HAP-1 (cell line): ENCODE measurements around the gene GRIN3B.

ENCODE experiments used
- DNase-seq, 2 experiments: peaks; one replicate each; pipeline ENCODE4 v3.0.0-alpha.2; 2016 to 2020; ENCODE audit warnings: low spot score in 2 of 2
- H3K27me3 ChIP-seq: fragments of 250-450 bp; sonication (Bioruptor Pico); 2 replicates; pipeline ENCODE4 v1.5.1; 2020; ENCODE audit warnings: low read depth, mild to moderate bottlenecking, moderate library complexity
- H3K36me3 ChIP-seq: fragments of 250-450 bp; sonication (Bioruptor Pico); replicated peaks from 2 replicates; pipeline ENCODE4 v1.5.1; 2020; ENCODE audit warnings: mild to moderate bottlenecking
- H3K4me1 ChIP-seq: fragments of 250-450 bp; sonication (Bioruptor Pico); 2 replicates; pipeline ENCODE4 v1.5.1; 2020; ENCODE audit warnings: mild to moderate bottlenecking
- H3K4me3 ChIP-seq: fragments of 250-450 bp; sonication (Bioruptor Pico); 2 replicates; pipeline ENCODE4 v1.5.1; 2020; ENCODE audit warnings: mild to moderate bottlenecking, moderate library complexity
- H3K9me3 ChIP-seq: fragments of 250-450 bp; sonication (Bioruptor Pico); 2 replicates; pipeline ENCODE4 v1.5.1; 2020; ENCODE audit warnings: mild to moderate bottlenecking, moderate library complexity
- in situ Hi-C: fragments of 300-500 bp; cut with MboI; formaldehyde crosslinking; loops from 3 replicates; pipeline ENCODE4 v1.14.3; 2020; ENCODE audit warnings: low sequenced_read_pairs, inconsistent platforms, mixed read lengths

Gene GRIN3B

DNA sequence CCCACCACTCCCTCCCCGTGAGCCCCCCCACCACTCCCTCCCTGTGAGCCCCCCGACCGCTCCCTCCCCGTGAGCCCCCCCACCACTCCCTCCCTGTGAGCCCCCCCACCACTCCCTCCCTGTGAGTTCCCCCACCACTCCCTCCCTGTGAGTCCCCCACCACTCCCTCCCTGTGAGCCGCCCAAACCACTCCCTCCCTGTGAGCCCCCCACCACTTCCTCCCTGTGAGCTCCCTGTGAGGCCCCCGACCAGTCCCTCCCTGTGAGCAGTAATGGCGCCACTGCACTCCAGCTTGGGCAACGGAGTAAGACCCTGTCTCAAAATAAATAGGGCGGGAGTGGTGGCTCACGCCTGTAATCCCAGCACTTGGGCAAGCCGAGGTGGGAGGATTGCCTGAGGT, 49.6 kb downstream of the GRIN3B start:
- Histone ChIP-seq H3K36me3 (no peaks in the 10 kb centered on the region), H3K27me3 (no peaks in the 10 kb centered on the region), H3K9me3 (no peaks in the 10 kb centered on the region), H3K4me3 (no peak overlapping the region), H3K4me1 (no peaks in the 10 kb centered on the region)
- in situ Hi-C loops, result no loop called here
- no peak for DNase-seq

DNA sequence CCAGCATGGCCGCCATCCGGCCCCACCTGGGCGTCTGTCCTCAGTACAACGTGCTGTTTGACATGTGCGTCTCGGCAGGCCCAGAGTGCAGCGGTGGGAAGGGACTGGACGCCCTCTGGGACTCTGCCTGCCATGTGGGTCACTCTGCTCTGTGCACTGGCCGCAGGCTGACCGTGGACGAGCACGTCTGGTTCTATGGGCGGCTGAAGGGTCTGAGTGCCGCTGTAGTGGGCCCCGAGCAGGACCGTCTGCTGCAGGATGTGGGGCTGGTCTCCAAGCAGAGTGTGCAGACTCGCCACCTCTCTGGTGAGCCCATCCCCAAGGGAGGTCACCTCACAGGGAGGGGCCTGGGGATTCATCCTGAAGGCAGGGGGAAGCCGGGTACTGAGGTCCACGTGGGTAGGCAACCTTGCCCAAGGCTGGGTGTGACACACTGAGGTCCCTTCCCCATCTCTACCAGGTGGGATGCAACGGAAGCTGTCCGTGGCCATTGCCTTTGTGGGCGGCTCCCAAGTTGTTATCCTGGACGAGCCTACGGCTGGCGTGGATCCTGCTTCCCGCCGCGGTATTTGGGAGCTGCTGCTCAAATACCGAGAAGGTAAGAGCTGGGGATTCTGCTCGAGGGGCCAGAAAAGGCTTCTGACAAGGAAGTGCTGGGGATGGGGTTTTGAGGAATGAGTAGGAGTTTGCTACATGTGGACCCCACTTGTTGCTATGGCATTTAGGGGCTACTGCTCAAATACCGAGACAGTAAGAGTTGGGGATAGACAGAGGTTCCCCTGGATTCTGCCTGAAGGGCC, 51.0 kb downstream of the GRIN3B start:
- in situ Hi-C loops, result no loop called here
- DNase-seq, result no peak
- H3K4me3 ChIP-seq, result no peak overlapping the region
- H3K36me3 ChIP-seq, result no peaks in the 10 kb centered on the region
- H3K27me3 ChIP-seq, result no peaks in the 10 kb centered on the region
- no peaks in the 10 kb centered on the region for H3K9me3 ChIP-seq
- no peaks in the 10 kb centered on the region for H3K4me1 ChIP-seq

DNA sequence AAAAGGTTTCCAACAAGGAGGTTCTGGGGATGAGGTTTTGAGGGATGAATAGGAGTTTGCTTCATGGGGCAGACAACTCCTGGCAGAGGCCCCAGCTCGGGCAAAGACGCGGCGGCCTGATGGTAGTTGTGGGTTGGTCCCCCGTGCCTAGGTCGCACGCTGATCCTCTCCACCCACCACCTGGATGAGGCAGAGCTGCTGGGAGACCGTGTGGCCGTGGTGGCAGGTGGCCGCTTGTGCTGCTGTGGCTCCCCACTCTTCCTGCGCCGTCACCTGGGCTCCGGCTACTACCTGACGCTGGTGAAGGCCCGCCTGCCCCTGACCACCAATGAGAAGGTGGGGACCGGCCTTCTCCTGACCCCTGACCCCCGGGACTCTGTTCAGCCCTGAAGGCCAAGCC, 51.6 kb downstream of the GRIN3B start:
- H3K4me1 ChIP-seq, result no peaks in the 10 kb centered on the region
- DNase-seq, result no peak
- in situ Hi-C loops, result no loop called here
- no peaks in the 10 kb centered on the region for H3K36me3 ChIP-seq
- no peaks in the 10 kb centered on the region for H3K27me3 ChIP-seq
- H3K4me3 ChIP-seq, result no peak overlapping the region
- no peaks in the 10 kb centered on the region for H3K9me3 ChIP-seq

DNA sequence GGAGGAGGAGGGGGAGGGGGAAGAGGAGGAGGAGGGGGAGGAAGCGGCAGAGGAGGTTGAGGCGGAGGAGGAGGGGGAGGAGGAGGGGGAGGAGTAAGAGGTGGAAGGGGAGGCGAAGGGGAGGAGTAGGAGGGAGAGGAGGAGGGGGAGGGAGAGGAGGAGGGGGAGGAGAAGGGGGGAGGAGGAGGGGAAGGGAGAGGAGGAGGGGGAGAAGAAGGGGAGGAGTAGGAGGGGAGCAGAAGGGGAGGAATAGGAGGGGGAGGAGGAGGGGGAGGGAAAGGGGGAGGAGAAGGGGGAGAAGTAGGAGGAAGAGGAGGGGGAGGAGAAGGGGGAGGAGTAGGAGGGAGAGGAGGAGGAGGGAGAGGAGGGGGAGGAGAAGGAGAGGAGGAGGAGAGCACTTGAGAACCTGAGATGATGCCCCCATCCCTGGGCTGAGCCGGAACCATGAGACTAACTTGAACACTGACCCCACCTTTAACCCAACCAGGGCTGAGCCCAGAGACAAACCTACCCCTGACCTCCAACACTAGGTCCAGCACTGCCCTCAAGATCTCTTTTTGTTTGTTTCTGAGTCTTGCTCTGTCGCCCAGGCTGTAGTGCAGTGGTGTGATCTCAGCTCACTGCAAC, 52.2 kb downstream of the GRIN3B start:
- Histone ChIP-seq H3K4me1 (no peaks in the 10 kb centered on the region), H3K27me3 (no peaks in the 10 kb centered on the region), H3K4me3 (no peak overlapping the region), H3K9me3 (no peaks in the 10 kb centered on the region), H3K36me3 (no peaks in the 10 kb centered on the region)
- DNase-seq, result no peak
- in situ Hi-C loops, result no loop called here

DNA sequence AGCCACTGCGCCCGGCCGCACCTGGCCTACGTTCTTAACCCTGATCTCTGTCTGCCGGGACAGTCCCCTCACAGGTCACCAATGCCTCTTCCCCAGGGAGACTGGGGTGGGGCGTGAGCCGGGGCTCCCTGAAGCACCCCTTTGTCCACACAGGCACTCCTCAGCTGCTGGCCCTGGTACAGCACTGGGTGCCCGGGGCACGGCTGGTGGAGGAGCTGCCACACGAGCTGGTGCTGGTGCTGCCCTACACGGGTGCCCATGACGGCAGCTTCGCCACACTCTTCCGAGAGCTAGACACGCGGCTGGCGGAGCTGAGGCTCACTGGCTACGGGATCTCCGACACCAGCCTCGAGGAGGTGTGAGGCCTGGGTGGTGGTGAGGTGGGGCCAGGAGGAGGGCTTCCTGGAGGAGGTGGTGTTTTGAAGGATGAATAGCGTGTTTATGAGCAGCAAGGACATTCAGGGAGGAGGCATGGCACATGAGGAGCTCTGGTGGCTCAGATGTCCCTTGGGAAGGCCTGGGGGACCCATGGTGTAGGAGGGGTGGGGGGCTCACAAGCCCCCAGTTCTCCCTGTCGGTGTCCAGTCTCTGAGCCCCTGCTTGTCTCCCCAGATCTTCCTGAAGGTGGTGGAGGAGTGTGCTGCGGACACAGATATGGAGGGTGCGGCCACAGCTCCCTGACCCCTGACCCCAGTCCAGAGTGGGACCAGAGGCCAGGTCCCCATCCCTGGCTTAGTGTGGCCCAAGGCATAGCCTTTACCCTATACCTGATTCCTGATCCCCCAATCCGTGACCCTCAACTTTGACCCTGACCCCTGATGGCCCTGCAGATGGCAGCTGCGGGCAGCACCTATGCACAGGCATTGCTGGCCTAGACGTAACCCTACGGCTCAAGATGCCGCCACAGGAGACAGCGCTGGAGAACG, 53.2 kb downstream of the GRIN3B start:
- no peak overlapping the region for H3K4me3 ChIP-seq
- DNase-seq, result no peak
- no peaks in the 10 kb centered on the region for H3K9me3 ChIP-seq
- H3K36me3 ChIP-seq, result no peaks in the 10 kb centered on the region
- in situ Hi-C loops, result no loop called here
- H3K27me3 ChIP-seq, result no peaks in the 10 kb centered on the region
- H3K4me1 ChIP-seq, result no peaks in the 10 kb centered on the region

DNA sequence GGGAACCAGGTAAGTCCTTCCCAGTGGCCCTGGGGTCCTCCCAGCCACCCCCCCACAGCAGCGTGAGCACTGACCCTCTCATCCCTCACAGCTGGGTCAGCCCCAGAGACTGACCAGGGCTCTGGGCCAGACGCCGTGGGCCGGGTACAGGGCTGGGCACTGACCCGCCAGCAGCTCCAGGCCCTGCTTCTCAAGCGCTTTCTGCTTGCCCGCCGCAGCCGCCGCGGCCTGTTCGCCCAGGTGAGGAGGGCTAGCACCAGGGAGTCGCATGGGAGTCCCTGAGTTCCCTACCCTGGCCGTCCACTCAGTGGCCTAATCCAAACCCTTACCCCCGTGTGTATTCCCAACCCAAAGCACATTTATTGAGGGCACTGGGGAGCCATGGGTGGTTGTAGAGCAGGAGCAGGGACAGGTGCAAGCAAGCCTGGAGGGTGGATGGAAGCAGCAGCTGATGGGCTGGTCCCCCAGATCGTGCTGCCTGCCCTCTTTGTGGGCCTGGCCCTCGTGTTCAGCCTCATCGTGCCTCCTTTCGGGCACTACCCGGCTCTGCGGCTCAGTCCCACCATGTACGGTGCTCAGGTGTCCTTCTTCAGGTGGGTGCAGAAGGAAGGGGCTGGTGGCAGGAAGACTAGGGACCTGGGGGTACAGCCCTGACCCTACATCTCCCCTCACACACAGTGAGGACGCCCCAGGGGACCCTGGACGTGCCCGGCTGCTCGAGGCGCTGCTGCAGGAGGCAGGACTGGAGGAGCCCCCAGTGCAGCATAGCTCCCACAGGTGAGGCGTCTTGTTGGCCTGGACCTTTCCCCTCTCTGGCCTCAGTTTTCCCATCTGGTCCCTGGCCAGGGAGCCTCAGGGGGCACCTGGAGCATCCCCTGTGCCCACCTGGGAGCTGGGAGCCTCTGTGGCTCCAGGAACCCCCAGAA, 54.1 kb downstream of the GRIN3B start:
- in situ Hi-C loops, result no loop called here
- H3K4me3 ChIP-seq, result no peak overlapping the region
- H3K36me3 ChIP-seq, result no peaks in the 10 kb centered on the region
- H3K9me3 ChIP-seq, result no peaks in the 10 kb centered on the region
- DNase-seq, result no peak
- no peaks in the 10 kb centered on the region for H3K4me1 ChIP-seq
- no peaks in the 10 kb centered on the region for H3K27me3 ChIP-seq

DNA sequence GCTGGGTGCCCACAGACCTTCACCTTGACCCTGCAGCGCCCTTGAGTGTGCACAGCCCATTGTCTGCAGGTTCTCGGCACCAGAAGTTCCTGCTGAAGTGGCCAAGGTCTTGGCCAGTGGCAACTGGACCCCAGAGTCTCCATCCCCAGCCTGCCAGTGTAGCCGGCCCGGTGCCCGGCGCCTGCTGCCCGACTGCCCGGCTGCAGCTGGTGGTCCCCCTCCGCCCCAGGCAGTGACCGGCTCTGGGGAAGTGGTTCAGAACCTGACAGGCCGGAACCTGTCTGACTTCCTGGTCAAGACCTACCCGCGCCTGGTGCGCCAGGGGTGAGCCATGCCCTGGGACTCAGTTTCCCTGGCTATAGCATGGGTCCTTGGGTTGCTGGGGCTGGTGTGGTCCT, 54.8 kb downstream of the GRIN3B start:
- H3K4me1 ChIP-seq, result no peaks in the 10 kb centered on the region
- no peak overlapping the region for H3K4me3 ChIP-seq
- in situ Hi-C loops, result no loop called here
- H3K27me3 ChIP-seq, result no peaks in the 10 kb centered on the region
- no peaks in the 10 kb centered on the region for H3K9me3 ChIP-seq
- no peak for DNase-seq
- H3K36me3 ChIP-seq, result no peaks in the 10 kb centered on the region

DNA sequence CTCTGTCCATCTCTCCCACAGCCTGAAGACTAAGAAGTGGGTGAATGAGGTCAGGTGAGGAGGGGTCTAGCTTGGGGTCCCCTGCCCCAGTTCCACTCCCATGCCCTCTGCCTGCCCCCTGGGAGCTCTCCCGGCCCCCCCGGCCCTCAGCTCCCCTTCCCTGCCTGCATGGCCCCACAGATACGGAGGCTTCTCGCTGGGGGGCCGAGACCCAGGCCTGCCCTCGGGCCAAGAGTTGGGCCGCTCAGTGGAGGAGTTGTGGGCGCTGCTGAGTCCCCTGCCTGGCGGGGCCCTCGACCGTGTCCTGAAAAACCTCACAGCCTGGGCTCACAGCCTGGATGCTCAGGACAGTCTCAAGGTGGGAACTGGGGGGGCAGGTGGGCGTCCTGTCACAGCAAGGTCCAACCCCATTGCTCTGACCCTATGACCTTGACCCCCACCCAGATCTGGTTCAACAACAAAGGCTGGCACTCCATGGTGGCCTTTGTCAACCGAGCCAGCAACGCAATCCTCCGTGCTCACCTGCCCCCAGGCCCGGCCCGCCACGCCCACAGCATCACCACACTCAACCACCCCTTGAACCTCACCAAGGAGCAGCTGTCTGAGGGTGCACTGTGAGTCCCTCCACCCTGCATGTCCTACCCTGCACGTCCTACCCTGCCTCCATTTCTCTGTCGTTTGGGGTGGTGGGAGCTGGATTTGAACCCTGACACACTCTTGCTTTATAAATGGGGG, 55.8 kb downstream of the GRIN3B start:
- in situ Hi-C loops, result no loop called here
- H3K9me3 ChIP-seq, result no peaks in the 10 kb centered on the region
- no peak overlapping the region for H3K4me3 ChIP-seq
- no peaks in the 10 kb centered on the region for H3K36me3 ChIP-seq
- H3K4me1 ChIP-seq, result no peaks in the 10 kb centered on the region
- H3K27me3 ChIP-seq, result no peaks in the 10 kb centered on the region
- DNase-seq, result no peak

DNA sequence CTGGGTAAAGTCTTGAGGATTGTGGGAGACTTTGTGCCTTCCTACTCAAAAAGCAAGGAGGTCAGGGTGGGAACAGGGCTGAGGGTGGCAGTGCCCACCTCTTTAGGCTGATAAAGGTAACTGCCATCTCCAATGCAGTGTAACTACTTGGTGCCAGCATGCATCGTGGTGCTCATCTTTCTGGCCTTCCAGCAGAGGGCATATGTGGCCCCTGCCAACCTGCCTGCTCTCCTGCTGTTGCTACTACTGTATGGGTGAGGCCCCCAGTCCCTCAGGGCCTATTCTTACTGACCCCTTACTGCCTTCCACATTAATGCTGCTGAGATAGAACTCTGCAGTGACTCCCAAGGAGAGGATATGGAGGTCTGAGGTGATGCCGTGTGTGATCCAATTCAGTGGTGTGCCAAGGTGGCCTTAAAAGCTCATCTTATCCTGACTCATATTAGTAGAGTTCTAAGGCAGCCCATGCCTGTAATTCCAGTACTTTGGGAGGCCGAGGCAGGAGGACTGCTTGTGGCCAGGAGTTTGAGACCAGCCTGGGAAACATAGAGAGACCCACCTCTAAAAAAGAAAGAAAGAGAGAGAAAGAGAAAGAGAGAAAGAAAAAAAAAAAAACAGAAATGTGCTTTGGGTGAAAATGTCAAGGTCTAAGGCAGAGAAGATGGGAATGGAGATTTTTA, 57.1 kb downstream of the GRIN3B start:
- no peaks in the 10 kb centered on the region for H3K27me3 ChIP-seq
- no peaks in the 10 kb centered on the region for H3K9me3 ChIP-seq
- DNase-seq, result no peak
- in situ Hi-C loops, result no loop called here
- no peaks in the 10 kb centered on the region for H3K36me3 ChIP-seq
- H3K4me3 ChIP-seq, result no peak overlapping the region
- no peaks in the 10 kb centered on the region for H3K4me1 ChIP-seq

DNA sequence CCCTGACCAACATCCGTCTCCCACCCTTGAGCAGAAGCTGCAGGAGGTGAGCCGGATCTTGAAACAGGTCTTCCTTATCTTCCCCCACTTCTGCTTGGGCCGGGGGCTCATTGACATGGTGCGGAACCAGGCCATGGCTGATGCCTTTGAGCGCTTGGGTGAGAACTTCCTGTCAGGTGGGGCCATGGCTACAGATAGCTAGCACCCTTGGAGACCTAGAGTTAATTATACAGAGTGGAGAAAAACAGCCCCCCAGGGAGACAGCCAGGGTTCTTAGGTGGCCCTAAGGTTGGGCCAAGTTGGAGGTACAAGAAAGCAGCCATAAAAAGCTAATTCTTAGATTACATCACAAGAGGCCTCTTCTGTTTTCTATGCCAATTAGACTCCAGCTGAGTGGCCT, 57.9 kb downstream of the GRIN3B start:
- H3K36me3 ChIP-seq, result no peaks in the 10 kb centered on the region
- no peak for DNase-seq
- in situ Hi-C loops, result no loop called here
- no peak overlapping the region for H3K4me3 ChIP-seq
- no peaks in the 10 kb centered on the region for H3K9me3 ChIP-seq
- no peaks in the 10 kb centered on the region for H3K4me1 ChIP-seq
- H3K27me3 ChIP-seq, result no peaks in the 10 kb centered on the region
